Measurements from ENCODE around the gene LSM12. TPM values are rescaled to one million over a fixed set of nuclear protein-coding genes. Genes with fewer than 3 reads are reported as not detected.

LSM12 gene
- total RNA-seq, 2 donors from 2014 or later, result 14.8 to 19.4 TPM

DNA sequence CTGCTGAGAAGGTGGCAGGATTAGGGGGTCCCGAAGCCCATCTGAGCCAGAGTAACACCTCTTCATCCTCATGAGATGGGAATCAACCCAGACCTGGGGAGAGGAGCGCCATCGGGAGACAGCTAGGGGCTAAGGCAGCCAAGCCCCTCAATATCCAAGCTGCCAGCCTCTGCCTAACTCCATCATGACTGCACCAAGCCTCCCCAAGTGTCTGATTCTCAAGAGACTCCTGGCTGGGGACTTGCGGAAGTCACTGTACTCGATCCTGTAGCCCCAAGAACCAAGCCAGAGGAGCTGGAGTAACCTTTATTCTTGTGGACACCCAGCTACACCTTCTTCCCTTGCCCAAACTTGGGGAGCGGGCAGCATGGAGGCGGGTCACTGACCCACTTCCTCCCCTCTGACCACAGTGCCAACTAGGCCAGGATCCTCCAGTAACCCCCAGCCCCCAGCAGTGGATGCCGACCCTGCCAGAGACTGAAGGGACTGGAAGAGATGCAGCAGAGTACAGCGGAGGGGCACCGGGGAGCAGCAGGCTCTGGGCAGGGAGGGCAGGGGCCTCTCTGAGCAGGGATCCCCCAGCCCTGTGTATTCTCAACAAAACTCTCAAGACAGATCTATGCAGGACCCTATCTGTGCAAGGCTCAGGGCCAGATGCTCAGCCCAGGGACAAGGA lies 43.7 kb upstream of the LSM12 start:
- no peak for TF ChIP-seq POLR2A (IDR thresholded peaks at IDR 0.05)
- TF ChIP-seq, protein P1, sequence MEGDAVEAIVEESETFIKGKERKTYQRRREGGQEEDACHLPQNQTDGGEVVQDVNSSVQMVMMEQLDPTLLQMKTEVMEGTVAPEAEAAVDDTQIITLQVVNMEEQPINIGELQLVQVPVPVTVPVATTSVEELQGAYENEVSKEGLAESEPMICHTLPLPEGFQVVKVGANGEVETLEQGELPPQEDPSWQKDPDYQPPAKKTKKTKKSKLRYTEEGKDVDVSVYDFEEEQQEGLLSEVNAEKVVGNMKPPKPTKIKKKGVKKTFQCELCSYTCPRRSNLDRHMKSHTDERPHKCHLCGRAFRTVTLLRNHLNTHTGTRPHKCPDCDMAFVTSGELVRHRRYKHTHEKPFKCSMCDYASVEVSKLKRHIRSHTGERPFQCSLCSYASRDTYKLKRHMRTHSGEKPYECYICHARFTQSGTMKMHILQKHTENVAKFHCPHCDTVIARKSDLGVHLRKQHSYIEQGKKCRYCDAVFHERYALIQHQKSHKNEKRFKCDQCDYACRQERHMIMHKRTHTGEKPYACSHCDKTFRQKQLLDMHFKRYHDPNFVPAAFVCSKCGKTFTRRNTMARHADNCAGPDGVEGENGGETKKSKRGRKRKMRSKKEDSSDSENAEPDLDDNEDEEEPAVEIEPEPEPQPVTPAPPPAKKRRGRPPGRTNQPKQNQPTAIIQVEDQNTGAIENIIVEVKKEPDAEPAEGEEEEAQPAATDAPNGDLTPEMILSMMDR (IDR thresholded peaks at IDR 0.05), result no peak
- Histone ChIP-seq H3K9me3 (no peaks in the 10 kb centered on the region), H3K4me3 (no peak overlapping the region), H3K36me3 (replicated peaks in 1 of 2; ENCODE audit: insufficient read depth in 1 of 2, low read depth in 2 of 2) (no peaks in the 10 kb centered on the region), H3K27me3 (no peaks in the 10 kb centered on the region), H3K27ac (peak overlapping the region; percentile 70 to 81 (median 80)), H3K4me1 (peaks cover 59% of the 10 kb centered on the region)
- WGBS, 2 donors, result 81 to 90% methylated on average over 2 to 10 of the region's 10 CpGs
- no peak for ATAC-seq
- intact Hi-C loops (cut with DNase I), result no loop called here
- no peak for DNase-seq

DNA sequence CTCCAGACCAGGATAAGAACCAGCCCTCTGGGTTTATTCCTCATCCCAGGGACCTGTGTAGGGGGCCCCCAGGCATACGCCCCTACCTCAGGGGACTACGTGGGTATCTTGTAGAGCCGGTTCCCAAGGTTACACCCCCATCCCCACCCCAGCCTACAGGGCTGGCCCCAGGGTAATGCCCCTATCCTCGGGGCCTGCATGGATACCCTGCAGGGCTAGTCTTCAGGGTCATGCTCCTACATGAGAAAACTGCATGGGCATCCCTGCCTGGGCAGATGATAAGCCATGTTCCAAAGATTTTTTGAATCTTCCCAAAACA lies 42.8 kb upstream of the LSM12 start:
- Histone ChIP-seq H3K36me3 (replicated peaks in 1 of 2; ENCODE audit: insufficient read depth in 1 of 2, low read depth in 2 of 2) (no peaks in the 10 kb centered on the region), H3K4me1 (peaks cover 59% of the 10 kb centered on the region), H3K9me3 (no peaks in the 10 kb centered on the region), H3K4me3 (no peak overlapping the region), H3K27ac (peak overlapping the region; percentile 44 to 80 (median 74)), H3K27me3 (no peaks in the 10 kb centered on the region)
- DNase-seq, result no peak
- 61 to 100% methylated on average over 1 to 2 of the region's 4 CpGs for WGBS, 2 donors
- TF ChIP-seq, protein P1 (IDR thresholded peaks at IDR 0.05), result no peak
- no peak for TF ChIP-seq POLR2A (IDR thresholded peaks at IDR 0.05)
- intact Hi-C loops (cut with DNase I), result no loop called here
- no peak for ATAC-seq

DNA sequence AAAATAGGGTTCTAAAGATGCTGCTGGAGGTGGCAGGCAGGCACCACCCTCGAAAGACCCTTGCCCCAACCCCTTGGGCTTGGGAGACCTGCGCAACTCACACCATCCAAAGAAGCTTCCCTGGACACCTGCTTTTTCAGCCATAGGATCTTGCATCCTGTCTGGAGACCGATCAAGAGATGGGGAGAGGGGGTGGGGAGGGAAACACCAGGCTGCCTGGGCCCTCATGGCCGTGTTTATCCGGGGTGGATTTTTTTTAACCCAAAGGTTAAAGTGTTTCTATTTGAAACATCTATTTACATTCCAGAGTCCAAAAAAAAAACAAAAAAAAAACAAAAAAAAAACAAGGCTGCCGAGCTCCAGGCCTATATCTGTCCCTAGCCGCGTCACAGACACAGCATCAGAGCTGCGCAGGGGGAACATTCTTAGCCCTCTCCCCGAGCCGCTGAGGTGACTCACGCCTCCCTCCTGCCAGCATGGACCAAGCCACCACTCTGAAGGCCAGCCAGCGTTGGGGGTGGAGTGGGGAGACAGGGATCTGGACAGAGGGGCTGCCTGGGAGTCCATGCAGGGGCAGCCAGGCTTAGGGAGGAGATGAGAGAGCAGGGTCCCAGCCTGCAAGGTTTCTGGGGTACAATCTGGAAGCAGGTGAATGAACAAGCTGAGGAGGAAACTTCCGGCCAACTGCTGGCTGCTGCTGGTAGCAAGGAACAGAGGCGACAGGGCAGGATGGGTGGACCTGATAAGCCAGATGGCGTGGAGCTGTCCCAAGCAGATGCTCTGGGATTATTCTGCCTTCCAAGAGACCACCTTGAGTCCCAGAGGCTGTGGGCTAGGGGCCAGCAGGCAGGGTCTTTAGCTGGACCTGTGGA lies 42.2 kb upstream of the LSM12 start:
- WGBS, 2 donors, result 60 to 62% methylated on average over 11 to 16 of the region's 16 CpGs
- DNase-seq, result peak; percentile 48 to 84 (median 66)
- Histone ChIP-seq H3K4me3 (no peak overlapping the region), H3K9me3 (no peaks in the 10 kb centered on the region), H3K4me1 (peaks cover 59% of the 10 kb centered on the region), H3K27ac (peak overlapping the region in 3 of 4 donors; percentile 44 to 80 (median 79)), H3K36me3 (replicated peaks in 1 of 2; ENCODE audit: insufficient read depth in 1 of 2, low read depth in 2 of 2) (no peaks in the 10 kb centered on the region), H3K27me3 (no peaks in the 10 kb centered on the region)
- TF ChIP-seq, protein P1 (IDR thresholded peaks at IDR 0.05), result no peak
- no peak for TF ChIP-seq POLR2A (IDR thresholded peaks at IDR 0.05)
- intact Hi-C loops (cut with DNase I), result no loop called here
- ATAC-seq, result peak; percentile 29

DNA sequence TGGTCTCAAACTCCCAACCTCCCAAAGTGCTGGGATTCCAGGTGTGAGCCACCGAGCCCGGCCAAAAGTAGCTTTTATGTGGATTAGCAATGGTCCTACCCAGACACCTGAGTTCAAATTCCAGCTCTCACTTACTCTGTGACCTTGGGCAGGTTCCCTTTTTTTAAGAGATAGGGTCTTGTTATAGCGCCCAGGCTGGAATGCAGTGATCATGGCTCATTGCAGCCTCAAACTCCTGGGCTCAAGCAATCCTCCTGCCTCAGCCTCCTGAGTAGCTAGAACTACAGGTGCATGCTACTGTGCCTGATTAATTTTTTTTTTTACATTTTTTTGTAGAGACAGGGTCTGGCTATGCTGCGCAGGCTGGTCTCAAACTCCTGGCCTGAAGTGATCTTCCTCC lies 40.3 kb upstream of the LSM12 start:
- TF ChIP-seq POLR2A (IDR thresholded peaks at IDR 0.05), result no peak
- TF ChIP-seq, protein P1 (IDR thresholded peaks at IDR 0.05), result no peak
- 81 to 91% methylated on average over 4 of the region's 4 CpGs for WGBS, 2 donors
- Histone ChIP-seq H3K4me3 (no peak overlapping the region), H3K36me3 (replicated peaks in 1 of 2; ENCODE audit: insufficient read depth in 1 of 2, low read depth in 2 of 2) (no peaks in the 10 kb centered on the region), H3K4me1 (peaks cover 41% of the 10 kb centered on the region), H3K9me3 (no peaks in the 10 kb centered on the region), H3K27me3 (no peaks in the 10 kb centered on the region), H3K27ac (no peak overlapping the region)
- ATAC-seq, result no peak
- intact Hi-C loops (cut with DNase I), result no loop called here
- no peak for DNase-seq
